MG63 (cell line): ENCODE measurements around the gene HTRA3. TPM values are rescaled to one million over a fixed set of nuclear protein-coding genes. Genes with fewer than 3 reads are reported as not detected.

Source experiments
- DNase-seq: peaks from one replicate; pipeline ENCODE4 v3.0.0-alpha.2; 2020
- H3K27me3 ChIP-seq: fragments of 250-450 bp; sonication (Bioruptor Pico); 2 replicates; pipeline ENCODE4 v1.5.1; 2020; ENCODE audit warnings: mild to moderate bottlenecking, moderate library complexity
- H3K36me3 ChIP-seq: fragments of 250-450 bp; sonication (Bioruptor Pico); 2 replicates; pipeline ENCODE4 v1.5.1; 2020; ENCODE audit warnings: mild to moderate bottlenecking, moderate library complexity
- H3K4me3 ChIP-seq: fragments of 250-450 bp; sonication (Bioruptor Pico); 2 replicates; pipeline ENCODE4 v1.5.1; 2020; ENCODE audit warnings: mild to moderate bottlenecking, moderate library complexity
- H3K9me3 ChIP-seq: fragments of 250-450 bp; sonication (Bioruptor Pico); 2 replicates; pipeline ENCODE4 v1.5.1; 2020; ENCODE audit warnings: mild to moderate bottlenecking, moderate library complexity
- total RNA-seq: library from RNA; depleted of rRNA; stranded (reverse); fragments of >200 nt; shearing (Covaris generic); gene quantifications from 2 replicates; pipeline ENCODE4 v1.2.3, GENCODE V29; 2014; ENCODE audit warnings: low replicate concordance

HTRA3 gene
- total RNA-seq, 1 experiment from 2014 or later: 1.3 TPM

- H3K4me3 ChIP-seq: no peak overlapping the region
- no peaks in the 10 kb centered on the region for H3K27me3 ChIP-seq
- no peaks in the 10 kb centered on the region for H3K9me3 ChIP-seq
- DNase-seq: no peak
- no peaks in the 10 kb centered on the region for H3K36me3 ChIP-seq
These were observed 35.5 kb downstream of the HTRA3 start for GRCh38 chr4:8304827-8305695.

GRCh38 chr4:8305851-8306471 is 36.4 kb downstream of the HTRA3 start:
- no peak overlapping the region for H3K4me3 ChIP-seq
- H3K27me3 ChIP-seq: no peaks in the 10 kb centered on the region
- no peaks in the 10 kb centered on the region for H3K36me3 ChIP-seq
- no peaks in the 10 kb centered on the region for H3K9me3 ChIP-seq
- DNase-seq: no peak

GRCh38 chr4:8306511-8307021 is 37.0 kb downstream of the HTRA3 start:
- DNase-seq: no peak
- no peak overlapping the region for H3K4me3 ChIP-seq
- H3K9me3 ChIP-seq: no peaks in the 10 kb centered on the region
- no peaks in the 10 kb centered on the region for H3K36me3 ChIP-seq
- no peaks in the 10 kb centered on the region for H3K27me3 ChIP-seq

GRCh38 chr4:8307121-8307520 is 37.6 kb downstream of the HTRA3 start:
- Histone ChIP-seq H3K4me3 (no peak overlapping the region), H3K27me3 (no peaks in the 10 kb centered on the region), H3K36me3 (no peaks in the 10 kb centered on the region), H3K9me3 (no peaks in the 10 kb centered on the region)
- no peak for DNase-seq

- Histone ChIP-seq H3K27me3 (no peaks in the 10 kb centered on the region), H3K4me3 (no peak overlapping the region), H3K9me3 (no peaks in the 10 kb centered on the region), H3K36me3 (no peaks in the 10 kb centered on the region)
- DNase-seq: no peak
These were observed 38.2 kb downstream of the HTRA3 start for GRCh38 chr4:8307714-8308113.

- no peak for DNase-seq
- Histone ChIP-seq H3K4me3 (no peak overlapping the region), H3K27me3 (no peaks in the 10 kb centered on the region), H3K9me3 (0 out of 2 replicates have a peak, but pooled peaks cover 1% of the 10 kb centered on the region), H3K36me3 (no peaks in the 10 kb centered on the region)
These were observed 38.6 kb downstream of the HTRA3 start for GRCh38 chr4:8308144-8308543.

GRCh38 chr4:8308856-8309771 is 39.6 kb downstream of the HTRA3 start:
- no peaks in the 10 kb centered on the region for H3K36me3 ChIP-seq
- no peaks in the 10 kb centered on the region for H3K27me3 ChIP-seq
- 0 out of 2 replicates have a peak, but pooled peaks cover 2% of the 10 kb centered on the region for H3K9me3 ChIP-seq
- no peak for DNase-seq
- H3K4me3 ChIP-seq: no peak overlapping the region

- Histone ChIP-seq H3K27me3 (no peaks in the 10 kb centered on the region), H3K36me3 (no peaks in the 10 kb centered on the region), H3K4me3 (no peak overlapping the region), H3K9me3 (0 out of 2 replicates have a peak, but pooled peaks cover 2% of the 10 kb centered on the region)
- DNase-seq: no peak
These were observed 40.8 kb downstream of the HTRA3 start for GRCh38 chr4:8310306-8310705.

GRCh38 chr4:8311101-8312068 is 41.8 kb downstream of the HTRA3 start:
- Histone ChIP-seq H3K9me3 (0 out of 2 replicates have a peak, but pooled peaks cover 2% of the 10 kb centered on the region), H3K36me3 (no peaks in the 10 kb centered on the region), H3K4me3 (no peak overlapping the region), H3K27me3 (no peaks in the 10 kb centered on the region)
- DNase-seq: no peak

GRCh38 chr4:8312069-8312445 is 42.5 kb downstream of the HTRA3 start:
- Histone ChIP-seq H3K4me3 (no peak overlapping the region), H3K9me3 (0 out of 2 replicates have a peak, but pooled peaks cover 2% of the 10 kb centered on the region), H3K27me3 (no peaks in the 10 kb centered on the region), H3K36me3 (no peaks in the 10 kb centered on the region)
- DNase-seq: no peak

- Histone ChIP-seq H3K27me3 (no peaks in the 10 kb centered on the region), H3K36me3 (no peaks in the 10 kb centered on the region), H3K9me3 (0 out of 2 replicates have a peak, but pooled peaks cover 2% of the 10 kb centered on the region), H3K4me3 (no peak overlapping the region)
- no peak for DNase-seq
These were observed 43.4 kb downstream of the HTRA3 start for GRCh38 chr4:8312976-8313375.

GRCh38 chr4:8314691-8315255 is 45.2 kb downstream of the HTRA3 start:
- DNase-seq: no peak
- Histone ChIP-seq H3K9me3 (0 out of 2 replicates have a peak, but pooled peaks cover 2% of the 10 kb centered on the region), H3K4me3 (no peak overlapping the region), H3K36me3 (no peaks in the 10 kb centered on the region), H3K27me3 (no peaks in the 10 kb centered on the region)

- H3K4me3 ChIP-seq: no peak overlapping the region
- no peaks in the 10 kb centered on the region for H3K27me3 ChIP-seq
- H3K9me3 ChIP-seq: 0 out of 2 replicates have a peak, but pooled peaks cover 2% of the 10 kb centered on the region
- peak; percentile 76 for DNase-seq
- H3K36me3 ChIP-seq: no peaks in the 10 kb centered on the region
These were observed 46.1 kb downstream of the HTRA3 start for GRCh38 chr4:8315435-8316250.

- DNase-seq: no peak
These were observed 46.8 kb downstream of the HTRA3 start for GRCh38 chr4:8316251-8316771.

More at GRCh38 chr4:8316251-8316771, 46.8 kb downstream of the HTRA3 start:
- Histone ChIP-seq H3K27me3 (no peaks in the 10 kb centered on the region), H3K9me3 (0 out of 2 replicates have a peak, but pooled peaks cover 2% of the 10 kb centered on the region), H3K4me3 (no peak overlapping the region), H3K36me3 (no peaks in the 10 kb centered on the region)
